GM19099 (cell line): Measurements from ENCODE around the gene STK32C.

ENCODE experiments used
- POLR2A ChIP-seq: IDR thresholded peaks from 3 replicates; pipeline ENCODE4 v1.6.1; 2011; ENCODE audit warnings: low read depth; ENCODE audit not compliant: insufficient read length; ENCODE audit errors: extremely low read depth

STK32C gene

GRCh38 chr10:132185601-132186487 lies 121.9 kb downstream of the STK32C start:
- TF ChIP-seq POLR2A: no peak

- no peak for TF ChIP-seq POLR2A
Measured at GRCh38 chr10:132184816-132185593, 122.7 kb downstream of the STK32C start.

GRCh38 chr10:132183046-132183445 lies 124.7 kb downstream of the STK32C start:
- no peak for TF ChIP-seq POLR2A

- TF ChIP-seq POLR2A: no peak
Measured at GRCh38 chr10:132182591-132182990, 125.2 kb downstream of the STK32C start.

GRCh38 chr10:132181691-132182425 lies 125.9 kb downstream of the STK32C start:
- no peak for TF ChIP-seq POLR2A

- no peak for TF ChIP-seq POLR2A
Measured at GRCh38 chr10:132180736-132181135, 127.0 kb downstream of the STK32C start.

- TF ChIP-seq POLR2A: no peak
Measured at GRCh38 chr10:132179551-132180392, 128.0 kb downstream of the STK32C start.

- no peak for TF ChIP-seq POLR2A
Measured at GRCh38 chr10:132178672-132179545, 128.8 kb downstream of the STK32C start.

GRCh38 chr10:132178046-132178445 lies 129.7 kb downstream of the STK32C start:
- TF ChIP-seq POLR2A: no peak

- no peak for TF ChIP-seq POLR2A
Measured at GRCh38 chr10:132176623-132177500, 130.9 kb downstream of the STK32C start.

GRCh38 chr10:132175907-132176581 lies 131.7 kb downstream of the STK32C start:
- no peak for TF ChIP-seq POLR2A

- no peak for TF ChIP-seq POLR2A
Measured at GRCh38 chr10:132175408-132175807, 132.3 kb downstream of the STK32C start.

- TF ChIP-seq POLR2A: no peak
Measured at GRCh38 chr10:132174237-132174636, 133.5 kb downstream of the STK32C start.
